PC-3 (cell line): ENCODE results near the gene ATG13. TPM values are rescaled to one million over a fixed set of nuclear protein-coding genes. Genes with fewer than 3 reads are reported as not detected.
"Not testable (repeated sequence)": the region's sequence is repeated elsewhere in the genome, so short reads cannot be mapped to it uniquely, and the experiment has no call there.

Experiments
- ATAC-seq: fragments of 200-7000 bp; cut with Tn5 transposase; 2 replicates; pipeline ENCODE4 v1.9.1; 2020; ENCODE audit warnings: mild to moderate bottlenecking, moderate library complexity
- BruUV-seq: library from RNA; stranded (reverse); fragments of 400-500 nt; replicated peaks from 2 replicates; lab custom pipeline; 2021; lab: Mats Ljungman, UMichigan
- CTCF ChIA-PET: fragments of 300-600 bp; sonication (Branson Sonifier 250); formaldehyde crosslinking; loops from one replicate; lab custom pipeline; 2022; ENCODE audit warnings: antibody characterized with exemption; lab: Charles Lee
- POLR2A ChIA-PET: fragments of 300-600 bp; sonication (Branson Sonifier 250); formaldehyde crosslinking; loops from one replicate; lab custom pipeline; 2022; ENCODE audit warnings: antibody characterized with exemption; ENCODE audit not compliant: unreplicated experiment; lab: Charles Lee
- DNase-seq: peaks from one replicate; pipeline ENCODE4 v3.0.0-alpha.2; 2015
- H2AFZ ChIP-seq: fragments of 300-600 bp; sonication (generic); 2 replicates; pipeline ENCODE4 v1.6.0; 2016; ENCODE audit warnings: antibody characterized with exemption, low read length
- H3F3A ChIP-seq: fragments of 300-600 bp; sonication (generic); one replicate; pipeline ENCODE4 v1.6.0; 2017; ENCODE audit warnings: antibody characterized with exemption, low read length, control low read depth, mild to moderate bottlenecking; ENCODE audit not compliant: unreplicated experiment
- H3K27ac ChIP-seq: fragments of 300-600 bp; sonication (generic); 2 replicates; pipeline ENCODE4 v1.5.1; 2016; ENCODE audit warnings: mild to moderate bottlenecking, low read length
- H3K27me3 ChIP-seq: fragments of 300-600 bp; sonication (generic); 2 replicates; pipeline ENCODE4 v1.6.1; 2016; ENCODE audit warnings: low read length, mixed read lengths
- H3K36me3 ChIP-seq: fragments of 300-600 bp; sonication (generic); 2 replicates; pipeline ENCODE4 v1.6.1; 2016; ENCODE audit warnings: low read depth, mixed run types, low read length, mixed read lengths
- H3K4me1 ChIP-seq: fragments of 300-600 bp; sonication (generic); 2 replicates; pipeline ENCODE4 v1.5.1; 2016; ENCODE audit warnings: low read length; ENCODE audit not compliant: insufficient read depth
- H3K4me2 ChIP-seq: fragments of 300-600 bp; sonication (generic); 2 replicates; pipeline ENCODE4 v1.6.0; 2016; ENCODE audit warnings: low read length
- H3K4me3 ChIP-seq: fragments of 300-600 bp; sonication (generic); 2 replicates; pipeline ENCODE4 v1.5.1; 2016; ENCODE audit warnings: mild to moderate bottlenecking, low read length, mixed read lengths
- H3K79me2 ChIP-seq: fragments of 300-600 bp; sonication (generic); 2 replicates; pipeline ENCODE4 v1.6.1; 2017; ENCODE audit warnings: low read length, mixed read lengths
- H3K9ac ChIP-seq: fragments of 300-600 bp; sonication (generic); 2 replicates; pipeline ENCODE4 v1.6.0; 2016; ENCODE audit warnings: mild to moderate bottlenecking, low read length
- H3K9me2 ChIP-seq: fragments of 300-600 bp; sonication (generic); replicated peaks from 2 replicates; pipeline ENCODE4 v1.6.1; 2016; ENCODE audit warnings: mixed run types, low read length, mixed read lengths
- H3K9me3 ChIP-seq: fragments of 300-600 bp; sonication (generic); 2 replicates; pipeline ENCODE4 v1.6.1; 2016; ENCODE audit warnings: low read length, mixed read lengths
- H4K20me1 ChIP-seq: fragments of 300-600 bp; sonication (generic); 2 replicates; pipeline ENCODE4 v1.6.1; 2016; ENCODE audit warnings: low read length, mixed read lengths
- CTCF ChIP-seq: fragments of 300-600 bp; sonication (generic); conservative IDR thresholded peaks from 2 replicates; pipeline ENCODE4 v1.5.1; 2017; ENCODE audit warnings: antibody characterized with exemption, low read depth, mild to moderate bottlenecking, low read length
- EZH2 ChIP-seq: fragments of 300-600 bp; sonication (generic); IDR thresholded peaks from one replicate; pipeline ENCODE4 v1.6.1; 2017; ENCODE audit warnings: antibody characterized with exemption, mild to moderate bottlenecking, low read length; ENCODE audit not compliant: unreplicated experiment
- EZH2phosphoT487 ChIP-seq: fragments of 300-600 bp; sonication (generic); IDR thresholded peaks from 2 replicates; pipeline ENCODE4 v1.6.1; 2018; ENCODE audit warnings: mild to moderate bottlenecking, antibody characterized with exemption, low read length, borderline replicate concordance
- intact Hi-C: fragments of 100-400 bp; cut with micrococcal nuclease; formaldehyde crosslinking; loops from 2 replicates; pipeline ENCODE4 v1.9.0; 2023
- total RNA-seq: library from RNA; depleted of rRNA; stranded (reverse); fragments of >200 nt; gene quantifications from 2 replicates; pipeline ENCODE4 v1.2.3, GENCODE V29; 2014

The ATG13 gene
- total RNA-seq, 1 experiment from 2014 or later: 95.0 TPM

GRCh38 chr11:46574656-46575055, 42.7 kb upstream of the ATG13 start:
- intact Hi-C loops: no loop called here

GRCh38 chr11:46577058-46577457, 40.3 kb upstream of the ATG13 start:
- Histone ChIP-seq H3K4me2 (no peak overlapping the region), H3K79me2 (peaks cover 73% of the 10 kb centered on the region), H3K9me2 (no peaks in the 10 kb centered on the region), H2AFZ (no peak overlapping the region), H4K20me1 (peaks cover 20% of the 10 kb centered on the region), H3K36me3 (no peaks in the 10 kb centered on the region), H3F3A (no peaks in the 10 kb centered on the region), H3K27me3 (no peaks in the 10 kb centered on the region), H3K9ac (no peak overlapping the region), H3K9me3 (no peaks in the 10 kb centered on the region), H3K4me3 (no peak overlapping the region), H3K4me1 (no peaks in the 10 kb centered on the region), H3K27ac (no peak overlapping the region)
- ChIA-PET POLR2A (no interaction called here), CTCF (no interaction called here)
- intact Hi-C loops: no loop called here
- no peak for ATAC-seq
- no TSS peak for BruUV-seq
- DNase-seq: no peak
- TF ChIP-seq EZH2phosphoT487 (no peak), CTCF (no peak), EZH2 (no peak)

More at GRCh38 chr11:46574656-46575055, 42.7 kb upstream of the ATG13 start:
- ATAC-seq (no peak), DNase-seq (no peak)
- BruUV-seq: no TSS peak
- no peaks in the 10 kb centered on the region for H3K9me2 ChIP-seq
- no peaks in the 10 kb centered on the region for H3F3A ChIP-seq
- H3K79me2 ChIP-seq: peaks cover 70% of the 10 kb centered on the region
- no peak overlapping the region for H3K4me2 ChIP-seq
- no peak for TF ChIP-seq CTCF
- TF ChIP-seq EZH2: no peak
- TF ChIP-seq EZH2phosphoT487: no peak
- no peak overlapping the region for H3K4me3 ChIP-seq
- no peaks in the 10 kb centered on the region for H3K9me3 ChIP-seq
- no peak overlapping the region for H3K9ac ChIP-seq
- POLR2A ChIA-PET: interaction anchor here (0.6 kb wide), 1 partner anchor 113 kb away, joined by 3 read pairs; no protein-coding TSS in a partner anchor
- no peaks in the 10 kb centered on the region for H3K4me1 ChIP-seq
- H3K27me3 ChIP-seq: no peaks in the 10 kb centered on the region
- no peaks in the 10 kb centered on the region for H3K36me3 ChIP-seq
- H4K20me1 ChIP-seq: peaks cover 13% of the 10 kb centered on the region
- H2AFZ ChIP-seq: no peak overlapping the region
- no peak overlapping the region for H3K27ac ChIP-seq
- CTCF ChIA-PET: interaction anchor here (0.6 kb wide), 1 partner anchor 258 kb away, joined by 4 read pairs; no protein-coding TSS in a partner anchor

- CTCF ChIA-PET: no interaction called here
- no peak overlapping the region for H3K4me3 ChIP-seq
- no peak overlapping the region for H3K27ac ChIP-seq
- peaks cover 7% of the 10 kb centered on the region; the same call in 1 of the 2 replicates for H4K20me1 ChIP-seq
- no peaks in the 10 kb centered on the region for H3K4me1 ChIP-seq
- H2AFZ ChIP-seq: no peak overlapping the region
- peaks cover 64% of the 10 kb centered on the region for H3K79me2 ChIP-seq
- H3K9ac ChIP-seq: no peak overlapping the region
- DNase-seq (no peak), ATAC-seq (no peak)
- H3K9me2 ChIP-seq: no peaks in the 10 kb centered on the region
- no peaks in the 10 kb centered on the region for H3K36me3 ChIP-seq
- intact Hi-C loops: no loop called here
- H3K27me3 ChIP-seq: no peaks in the 10 kb centered on the region
- POLR2A ChIA-PET: no interaction called here
- no peaks in the 10 kb centered on the region for H3F3A ChIP-seq
- H3K9me3 ChIP-seq: no peaks in the 10 kb centered on the region
- H3K4me2 ChIP-seq: no peak overlapping the region
- TF ChIP-seq EZH2phosphoT487: no peak
- no peak for TF ChIP-seq CTCF
- no peak for TF ChIP-seq EZH2
- no TSS peak for BruUV-seq
Measured at GRCh38 chr11:46582588-46582987, 34.8 kb upstream of the ATG13 start.

- H4K20me1 ChIP-seq, H3K27ac ChIP-seq, H3K9ac ChIP-seq, H3K9me2 ChIP-seq, H3K4me1 ChIP-seq, ATAC-seq, H2AFZ ChIP-seq, H3K4me3 ChIP-seq, H3K36me3 ChIP-seq, H3F3A ChIP-seq, POLR2A ChIA-PET, H3K4me2 ChIP-seq, DNase-seq, intact Hi-C loops, CTCF ChIA-PET, BruUV-seq, H3K27me3 ChIP-seq, H3K9me3 ChIP-seq: not testable (repeated sequence)
- peaks cover 66% of the 10 kb centered on the region for H3K79me2 ChIP-seq
Measured at GRCh38 chr11:46583513-46583912, 33.8 kb upstream of the ATG13 start.
